Activated B cell treated with CpG ODN at 0.5 μM for 24 hours (primary cell): ENCODE measurements around the gene SLC10A3. TPM values are rescaled to one million over a fixed set of nuclear protein-coding genes. Genes with fewer than 3 reads are reported as not detected.
"Not testable (repeated sequence)": the region's sequence is repeated elsewhere in the genome, so short reads cannot be mapped to it uniquely, and the experiment has no call there.

ENCODE experiments used
- ATAC-seq: fragments of 200-7000 bp; cut with Tn5 transposase; one replicate; pipeline ENCODE4 v1.10.0; 2021; ENCODE audit warnings: low read depth, mild to moderate bottlenecking, moderate library complexity
- CTCF ChIA-PET: fragments of 350-600 bp; sonication (Branson Sonifier 250); formaldehyde crosslinking; loops from one replicate; lab custom pipeline; 2021; ENCODE audit warnings: antibody characterized with exemption; lab: Charles Lee
- POLR2A ChIA-PET: fragments of 350-600 bp; sonication (Branson Sonifier 250); formaldehyde crosslinking; loops from one replicate; lab custom pipeline; 2021; ENCODE audit warnings: antibody characterized with exemption; lab: Charles Lee
- DNase-seq: peaks from one replicate; pipeline ENCODE4 v3.0.0; 2022
- H3K27ac Mint-ChIP-seq: one replicate; pipeline ENCODE4 v1.8.0; 2020; ENCODE audit warnings: mixed read lengths
- H3K27me3 Mint-ChIP-seq: one replicate; pipeline ENCODE4 v1.8.0; 2021; ENCODE audit warnings: mixed read lengths
- H3K36me3 Mint-ChIP-seq: one replicate; pipeline ENCODE4 v1.8.0; 2021; ENCODE audit warnings: low read depth, mixed read lengths
- H3K4me1 Mint-ChIP-seq: one replicate; pipeline ENCODE4 v1.8.0; 2021; ENCODE audit warnings: mixed read lengths
- H3K4me3 Mint-ChIP-seq: one replicate; pipeline ENCODE4 v1.8.0; 2020; ENCODE audit warnings: mild to moderate bottlenecking, mixed read lengths
- H3K9me3 Mint-ChIP-seq: one replicate; pipeline ENCODE4 v1.8.0; 2020; ENCODE audit warnings: mixed read lengths
- intact Hi-C: fragments of 100-400 bp; cut with micrococcal nuclease; formaldehyde crosslinking; loops from one replicate; pipeline ENCODE4 v1.15.1; 2024
- total RNA-seq: library from RNA; stranded (reverse); gene quantifications from 2 replicates; pipeline ENCODE4 v1.2.3, GENCODE V29; 2022
- TF ChIP-seq, protein P1 (sequence below): fragments of 200-600 bp; IDR thresholded peaks from one replicate; pipeline ENCODE4 v1.8.0; 2022; ENCODE audit warnings: antibody characterized with exemption, mild to moderate bottlenecking

SLC10A3 gene
- total RNA-seq, 1 donor from 2014 or later: 13.4 TPM

DNA sequence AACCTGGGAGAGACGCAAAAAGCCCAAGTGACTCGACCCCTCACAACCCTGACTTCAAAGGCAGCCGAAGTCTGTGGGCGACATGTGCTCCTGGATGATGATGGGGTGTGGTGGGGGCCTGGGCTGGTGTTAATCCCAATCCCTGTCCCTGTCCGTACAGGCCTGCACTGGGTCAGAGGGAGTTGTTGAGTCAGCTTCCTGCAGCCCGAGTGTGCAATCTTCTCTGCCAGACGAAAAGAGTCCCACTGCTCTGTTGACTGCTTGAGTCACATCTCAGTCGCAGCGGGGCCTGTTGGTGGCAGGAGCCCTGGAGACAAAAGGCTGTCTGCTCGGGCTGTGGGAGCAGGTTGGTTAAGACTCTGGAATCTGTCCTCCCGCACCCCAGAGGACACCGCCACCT lies 15.3 kb upstream of the SLC10A3 start:
- H3K9me3 Mint-ChIP-seq: peaks cover 2% of the 10 kb centered on the region
- H3K27ac Mint-ChIP-seq: no peak overlapping the region
- intact Hi-C loops: no loop called here
- DNase-seq (no peak), ATAC-seq (no peak)
- ChIA-PET POLR2A (no interaction called here), CTCF (no interaction called here)
- no peaks in the 10 kb centered on the region for H3K4me1 Mint-ChIP-seq
- H3K36me3 Mint-ChIP-seq: peaks cover 27% of the 10 kb centered on the region
- no peak overlapping the region for H3K4me3 Mint-ChIP-seq
- no peaks in the 10 kb centered on the region for H3K27me3 Mint-ChIP-seq
- TF ChIP-seq, protein P1, sequence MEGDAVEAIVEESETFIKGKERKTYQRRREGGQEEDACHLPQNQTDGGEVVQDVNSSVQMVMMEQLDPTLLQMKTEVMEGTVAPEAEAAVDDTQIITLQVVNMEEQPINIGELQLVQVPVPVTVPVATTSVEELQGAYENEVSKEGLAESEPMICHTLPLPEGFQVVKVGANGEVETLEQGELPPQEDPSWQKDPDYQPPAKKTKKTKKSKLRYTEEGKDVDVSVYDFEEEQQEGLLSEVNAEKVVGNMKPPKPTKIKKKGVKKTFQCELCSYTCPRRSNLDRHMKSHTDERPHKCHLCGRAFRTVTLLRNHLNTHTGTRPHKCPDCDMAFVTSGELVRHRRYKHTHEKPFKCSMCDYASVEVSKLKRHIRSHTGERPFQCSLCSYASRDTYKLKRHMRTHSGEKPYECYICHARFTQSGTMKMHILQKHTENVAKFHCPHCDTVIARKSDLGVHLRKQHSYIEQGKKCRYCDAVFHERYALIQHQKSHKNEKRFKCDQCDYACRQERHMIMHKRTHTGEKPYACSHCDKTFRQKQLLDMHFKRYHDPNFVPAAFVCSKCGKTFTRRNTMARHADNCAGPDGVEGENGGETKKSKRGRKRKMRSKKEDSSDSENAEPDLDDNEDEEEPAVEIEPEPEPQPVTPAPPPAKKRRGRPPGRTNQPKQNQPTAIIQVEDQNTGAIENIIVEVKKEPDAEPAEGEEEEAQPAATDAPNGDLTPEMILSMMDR: no peak

DNA sequence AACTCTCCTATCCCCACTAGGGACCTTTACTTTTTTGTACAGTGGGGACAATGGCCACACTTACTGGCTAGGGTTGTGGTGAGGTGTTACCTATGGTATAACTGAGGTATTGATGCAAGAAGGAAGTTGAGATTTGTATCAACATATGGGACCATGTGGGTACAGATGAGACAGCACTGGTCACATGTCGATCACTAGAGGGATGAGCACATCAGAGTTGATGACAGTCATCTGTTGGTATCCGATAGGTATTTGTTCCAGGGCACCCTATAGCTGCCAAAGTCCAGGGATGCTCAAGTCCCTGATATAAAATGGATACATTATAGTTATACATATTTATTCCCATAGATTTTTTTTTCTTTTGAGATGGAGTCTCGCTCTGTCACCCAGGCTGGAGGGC lies 12.6 kb upstream of the SLC10A3 start:
- CTCF ChIA-PET: interaction anchor here (0.8 kb wide), 1 partner anchor 31 kb away, joined by 3 read pairs; no protein-coding TSS in a partner anchor
- POLR2A ChIA-PET: no interaction called here
- TF ChIP-seq, protein P1: no peak
- peaks cover 11% of the 10 kb centered on the region for H3K36me3 Mint-ChIP-seq
- DNase-seq (no peak), ATAC-seq (no peak)
- H3K4me3 Mint-ChIP-seq: no peak overlapping the region
- no peaks in the 10 kb centered on the region for H3K9me3 Mint-ChIP-seq
- no peaks in the 10 kb centered on the region for H3K4me1 Mint-ChIP-seq
- intact Hi-C loops: no loop called here
- no peak overlapping the region for H3K27ac Mint-ChIP-seq
- H3K27me3 Mint-ChIP-seq: no peaks in the 10 kb centered on the region

DNA sequence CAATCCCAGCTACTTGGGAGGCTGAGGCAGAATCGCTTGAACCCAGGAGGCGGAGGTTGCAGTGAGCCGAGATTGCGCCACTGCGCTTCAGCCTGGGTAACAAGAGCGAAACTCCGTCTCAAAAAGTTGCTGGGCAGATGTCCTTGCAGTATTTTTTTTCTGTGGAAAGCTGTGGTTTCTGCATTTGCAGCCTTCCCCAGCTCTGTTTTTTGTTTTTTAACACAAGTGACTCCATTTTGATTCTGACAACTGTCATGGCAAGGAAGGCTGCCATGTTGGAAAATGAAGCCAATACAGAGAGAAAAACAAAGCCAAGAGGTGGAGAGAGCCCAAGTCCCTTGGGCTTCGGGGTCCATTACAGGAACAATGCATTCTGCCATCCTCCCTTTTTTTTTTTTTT lies 11.7 kb upstream of the SLC10A3 start:
- no peak overlapping the region for H3K27ac Mint-ChIP-seq
- H3K27me3 Mint-ChIP-seq: no peaks in the 10 kb centered on the region
- POLR2A ChIA-PET: interaction anchor here (0.7 kb wide), 1 partner anchor 155 kb away, joined by 9 read pairs; no protein-coding TSS in a partner anchor
- peaks cover 11% of the 10 kb centered on the region for H3K36me3 Mint-ChIP-seq
- H3K4me3 Mint-ChIP-seq: no peak overlapping the region
- ATAC-seq (no peak), DNase-seq (no peak)
- H3K9me3 Mint-ChIP-seq: no peaks in the 10 kb centered on the region
- H3K4me1 Mint-ChIP-seq: peaks cover 6% of the 10 kb centered on the region
- TF ChIP-seq, protein P1: no peak
- CTCF ChIA-PET: no interaction called here
- intact Hi-C loops: no loop called here

DNA sequence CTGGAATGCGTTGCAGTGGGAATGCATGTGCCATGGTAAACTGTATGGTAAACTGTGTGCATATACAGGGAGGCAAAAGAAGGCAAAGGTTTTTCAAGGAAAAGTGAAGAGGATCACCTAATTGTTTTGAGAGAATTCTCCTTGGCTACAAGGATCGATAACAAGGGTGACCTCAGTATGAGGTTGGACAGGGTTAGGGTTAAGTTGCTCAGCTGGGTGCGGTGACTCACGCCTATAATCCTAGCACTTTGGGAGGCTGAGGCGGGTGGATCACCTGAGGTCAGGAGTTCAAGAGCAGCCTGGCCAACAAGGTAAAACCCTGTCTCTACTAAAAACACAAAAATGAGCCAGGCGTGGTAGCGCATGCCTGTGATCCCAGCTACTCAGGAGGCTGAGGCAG lies 11.0 kb upstream of the SLC10A3 start:
- POLR2A ChIA-PET: interaction anchor here (0.7 kb wide), 1 partner anchor 12 kb away, joined by 5 read pairs; no protein-coding TSS in a partner anchor
- H3K4me3 Mint-ChIP-seq, CTCF ChIA-PET, H3K27ac Mint-ChIP-seq, intact Hi-C loops, H3K36me3 Mint-ChIP-seq, H3K27me3 Mint-ChIP-seq, H3K9me3 Mint-ChIP-seq, DNase-seq, ATAC-seq: not testable (repeated sequence)
- peaks cover 12% of the 10 kb centered on the region for H3K4me1 Mint-ChIP-seq

DNA sequence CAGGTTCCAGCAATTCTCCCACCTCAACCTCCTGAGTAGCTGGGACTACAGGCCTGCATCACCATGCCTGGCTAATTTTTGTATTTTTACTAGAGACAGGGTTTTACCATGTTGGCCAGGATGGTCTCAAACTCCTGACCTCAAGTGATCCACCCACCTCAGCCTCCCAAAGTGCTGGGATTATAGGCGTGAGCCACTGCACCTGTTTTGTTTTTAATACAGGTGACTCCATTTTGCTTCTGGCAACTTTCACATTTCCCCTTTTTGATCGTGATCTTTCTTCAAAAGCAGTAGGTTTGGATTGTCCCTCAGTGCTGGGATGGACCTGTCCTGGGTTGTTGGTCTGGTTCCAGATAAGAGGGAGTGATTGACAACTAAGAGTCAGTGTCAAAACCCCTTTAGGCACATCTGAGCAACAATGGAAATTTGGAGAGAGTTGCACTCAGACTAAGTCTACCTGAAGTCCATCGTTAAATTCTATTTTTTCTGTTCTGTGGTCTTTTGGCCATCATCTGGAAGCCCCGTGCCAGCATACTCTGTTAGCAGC lies 6.2 kb upstream of the SLC10A3 start:
- ATAC-seq, DNase-seq, H3K27me3 Mint-ChIP-seq, H3K27ac Mint-ChIP-seq, H3K36me3 Mint-ChIP-seq, H3K9me3 Mint-ChIP-seq, intact Hi-C loops, CTCF ChIA-PET, H3K4me3 Mint-ChIP-seq: not testable (repeated sequence)
- POLR2A ChIA-PET: interaction anchor here (0.6 to 1.6 kb wide), 2 partner anchors 20 to 99 kb away, joined by 3 to 4 read pairs; no protein-coding TSS in a partner anchor
- peaks cover 12% of the 10 kb centered on the region for H3K4me1 Mint-ChIP-seq

DNA sequence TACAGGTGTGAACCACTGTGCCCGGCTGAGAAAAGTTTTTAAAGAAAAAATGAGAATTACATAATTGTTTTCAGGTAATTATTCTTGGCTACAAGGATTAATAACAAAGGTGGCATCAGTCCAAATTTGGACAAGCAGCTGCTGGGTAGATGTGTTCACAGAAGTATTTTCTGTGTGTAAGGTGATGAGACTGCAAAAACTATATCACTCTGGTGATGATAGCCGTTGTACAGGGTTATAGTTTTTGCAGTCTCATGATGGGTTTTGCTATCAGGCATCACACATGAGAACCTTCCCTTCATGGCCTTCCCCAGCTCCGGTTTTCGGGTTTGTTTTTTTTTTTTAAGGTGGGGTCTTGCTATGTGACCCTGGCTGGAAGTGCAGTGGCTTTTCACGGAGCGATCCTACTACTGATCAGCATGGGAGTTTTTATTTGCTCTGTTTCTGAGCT lies 5.1 kb upstream of the SLC10A3 start:
- no peaks in the 10 kb centered on the region for H3K9me3 Mint-ChIP-seq
- no peak overlapping the region for H3K27ac Mint-ChIP-seq
- no peaks in the 10 kb centered on the region for H3K36me3 Mint-ChIP-seq
- TF ChIP-seq, protein P1: no peak
- DNase-seq (no peak), ATAC-seq (no peak)
- POLR2A ChIA-PET: interaction anchor here (0.6 to 0.8 kb wide), 3 partner anchors 12 to 98 kb away, joined by 3 to 4 read pairs (median 3); partner anchors contain the start of gene RPL10
- CTCF ChIA-PET: no interaction called here
- intact Hi-C loops: no loop called here
- H3K27me3 Mint-ChIP-seq: no peaks in the 10 kb centered on the region
- no peak overlapping the region for H3K4me3 Mint-ChIP-seq
- H3K4me1 Mint-ChIP-seq: peaks cover 12% of the 10 kb centered on the region
